ENCODE data around the gene LRP1.
"Not testable (repeated sequence)": the region's sequence is repeated elsewhere in the genome, so short reads cannot be mapped to it uniquely, and the experiment has no call there.

The LRP1 gene

GRCh38 chr12:57112492-57113294 lies 15.6 kb upstream of the LRP1 start:
- DNase-seq (ENCODE audit: low read depth): no peak

GRCh38 chr12:57116580-57117281 lies 11.6 kb upstream of the LRP1 start:
- no peak for DNase-seq (ENCODE audit: low read depth)

GRCh38 chr12:57118711-57119271 lies 9.5 kb upstream of the LRP1 start:
- DNase-seq (ENCODE audit: low read depth): no peak

GRCh38 chr12:57119294-57120085 lies 8.8 kb upstream of the LRP1 start:
- DNase-seq (ENCODE audit: low read depth): no peak

GRCh38 chr12:57120718-57121117 lies 7.6 kb upstream of the LRP1 start:
- DNase-seq (ENCODE audit: low read depth): not testable (repeated sequence)

GRCh38 chr12:57123813-57124212 lies 4.5 kb upstream of the LRP1 start:
- DNase-seq (ENCODE audit: low read depth): no peak

- DNase-seq (ENCODE audit: low read depth): no peak
Observed at GRCh38 chr12:57124261-57124877, 3.9 kb upstream of the LRP1 start.

GRCh38 chr12:57126061-57126460 lies 2.2 kb upstream of the LRP1 start:
- no peak for DNase-seq (ENCODE audit: low read depth)

GRCh38 chr12:57126561-57126960 lies 1.7 kb upstream of the LRP1 start:
- DNase-seq (ENCODE audit: low read depth): no peak

- DNase-seq (ENCODE audit: low read depth): no peak
Observed at GRCh38 chr12:57127101-57127725, 1.1 kb upstream of the LRP1 start.

GRCh38 chr12:57128519-57129247 lies 400 bp downstream of the LRP1 start:
- DNase-seq (ENCODE audit: low read depth): no peak

GRCh38 chr12:57129321-57129842 lies 1.1 kb downstream of the LRP1 start:
- no peak for DNase-seq (ENCODE audit: low read depth)

GRCh38 chr12:57129889-57130288 lies 1.6 kb downstream of the LRP1 start:
- DNase-seq (ENCODE audit: low read depth): no peak

- DNase-seq (ENCODE audit: low read depth): no peak
Observed at GRCh38 chr12:57130941-57131340, 2.7 kb downstream of the LRP1 start.

GRCh38 chr12:57131896-57132744 lies 3.8 kb downstream of the LRP1 start:
- DNase-seq (ENCODE audit: low read depth): no peak

- DNase-seq (ENCODE audit: low read depth): no peak
Observed at GRCh38 chr12:57133013-57133569, 4.8 kb downstream of the LRP1 start.

- DNase-seq (ENCODE audit: low read depth): no peak
Observed at GRCh38 chr12:57133916-57134315, 5.6 kb downstream of the LRP1 start.

- DNase-seq (ENCODE audit: low read depth): no peak
Observed at GRCh38 chr12:57134949-57135348, 6.7 kb downstream of the LRP1 start.

Measured in HS-27A (cell line).